WTC11 (cell line): ENCODE data around the gene WDSUB1. TPM values are rescaled to one million over a fixed set of nuclear protein-coding genes. Genes with fewer than 3 reads are reported as not detected.

Experiments
- ATAC-seq: fragments of 200-7000 bp; cut with Tn5 transposase; 2 replicates; pipeline ENCODE4 v1.10.0; 2021; ENCODE audit warnings: mild to moderate bottlenecking, moderate library complexity
- CTCF ChIA-PET: fragments of 300-600 bp; sonication (Branson Sonifier 250); formaldehyde crosslinking; loops from one replicate; lab custom pipeline; 2021; ENCODE audit warnings: antibody characterized with exemption; lab: Charles Lee
- POLR2A ChIA-PET: fragments of 350-600 bp; sonication (Branson Sonifier 250); formaldehyde crosslinking; loops from one replicate; lab custom pipeline; 2021; ENCODE audit warnings: antibody characterized with exemption; lab: Charles Lee
- DNase-seq: peaks from one replicate; pipeline ENCODE4 v3.0.0; 2021; ENCODE audit warnings: low spot score
- H3K27ac Mint-ChIP-seq: 2 replicates; pipeline ENCODE4 v1.8.0; 2021; ENCODE audit warnings: mixed read lengths
- H3K27me3 Mint-ChIP-seq: 2 replicates; pipeline ENCODE4 v1.8.0; 2021; ENCODE audit warnings: low read depth, mild to moderate bottlenecking, moderate library complexity, mixed read lengths
- H3K36me3 Mint-ChIP-seq: 2 replicates; pipeline ENCODE4 v1.8.0; 2021; ENCODE audit warnings: mixed read lengths
- H3K4me1 Mint-ChIP-seq: 2 replicates; pipeline ENCODE4 v1.8.0; 2022; ENCODE audit warnings: mixed read lengths
- H3K4me3 Mint-ChIP-seq: 2 replicates; pipeline ENCODE4 v1.8.0; 2021; ENCODE audit warnings: mild to moderate bottlenecking, moderate library complexity, mixed read lengths
- H3K9me3 Mint-ChIP-seq: 2 replicates; pipeline ENCODE4 v1.8.0; 2021; ENCODE audit warnings: mixed read lengths
- ESRRA ChIP-seq: sonication (generic); formaldehyde crosslinking; IDR thresholded peaks from 2 replicates; pipeline ENCODE4 v1.8.1; 2022; ENCODE audit warnings: mild to moderate bottlenecking, missing genetic modification reagents, borderline replicate concordance
- FOXJ3 ChIP-seq: sonication (generic); formaldehyde crosslinking; IDR thresholded peaks from 2 replicates; pipeline ENCODE4 v1.9.0; 2021; ENCODE audit warnings: missing genetic modification reagents, mild to moderate bottlenecking, borderline replicate concordance
- FOXK1 ChIP-seq: sonication (generic); formaldehyde crosslinking; IDR thresholded peaks from 2 replicates; pipeline ENCODE4 v1.8.0; 2022; ENCODE audit warnings: mild to moderate bottlenecking, moderate library complexity, missing genetic modification reagents
- GABPB1 ChIP-seq: sonication (generic); formaldehyde crosslinking; IDR thresholded peaks from 2 replicates; pipeline ENCODE4 v1.8.1; 2023; ENCODE audit warnings: mild to moderate bottlenecking, missing genetic modification reagents
- HMGA2 ChIP-seq: fragments of 250-450 bp; sonication (Bioruptor Pico); IDR thresholded peaks from 2 replicates; pipeline ENCODE4 v1.4.0; 2021; ENCODE audit warnings: mild to moderate bottlenecking, moderate library complexity
- IRF2 ChIP-seq: sonication (generic); formaldehyde crosslinking; IDR thresholded peaks from 2 replicates; pipeline ENCODE4 v1.8.0; 2022; ENCODE audit warnings: low read depth, missing genetic modification reagents, borderline replicate concordance
- JAZF1 ChIP-seq: fragments of 250-450 bp; sonication (Bioruptor Pico); IDR thresholded peaks from 2 replicates; pipeline ENCODE4 v1.9.0; 2021; ENCODE audit warnings: moderate library complexity, mild to moderate bottlenecking, inconsistent platforms
- NFATC4 ChIP-seq: fragments of 250-450 bp; sonication (Bioruptor Pico); IDR thresholded peaks from 2 replicates; pipeline ENCODE4 v1.9.0; 2021; ENCODE audit warnings: mild to moderate bottlenecking
- NFE2L1 ChIP-seq: sonication (generic); formaldehyde crosslinking; IDR thresholded peaks from 2 replicates; pipeline ENCODE4 v1.8.1; 2023; ENCODE audit warnings: missing genetic modification reagents
- NFYB ChIP-seq: sonication (generic); formaldehyde crosslinking; conservative IDR thresholded peaks from 2 replicates; pipeline ENCODE4 v1.8.0; 2022; ENCODE audit warnings: low read depth, missing genetic modification reagents
- RELA ChIP-seq: sonication (generic); formaldehyde crosslinking; IDR thresholded peaks from 2 replicates; pipeline ENCODE4 v1.8.1; 2022; ENCODE audit warnings: missing genetic modification reagents, mild to moderate bottlenecking, borderline replicate concordance
- SMAD4 ChIP-seq: sonication (generic); formaldehyde crosslinking; IDR thresholded peaks from 2 replicates; pipeline ENCODE4 v1.8.0; 2022; ENCODE audit warnings: mild to moderate bottlenecking, missing genetic modification reagents
- ZNF219 ChIP-seq: sonication (generic); formaldehyde crosslinking; IDR thresholded peaks from 2 replicates; pipeline ENCODE4 v1.8.0; 2023; ENCODE audit warnings: missing genetic modification reagents, mild to moderate bottlenecking, borderline replicate concordance
- ZNF317 ChIP-seq: sonication (generic); formaldehyde crosslinking; IDR thresholded peaks from 2 replicates; pipeline ENCODE4 v1.8.1; 2023; ENCODE audit warnings: low read depth, mild to moderate bottlenecking, moderate library complexity, missing genetic modification reagents, borderline replicate concordance
- total RNA-seq: library from RNA; stranded (reverse); gene quantifications from 3 replicates; pipeline ENCODE4 v1.2.3, GENCODE V29; 2021
- TF ChIP-seq, protein P1 (sequence below): sonication (generic); formaldehyde crosslinking; conservative IDR thresholded peaks from 2 replicates; pipeline ENCODE4 v1.8.1; 2022; ENCODE audit warnings: mild to moderate bottlenecking, missing genetic modification reagents
- TF ChIP-seq, protein P2 (sequence below): sonication (generic); formaldehyde crosslinking; IDR thresholded peaks from 2 replicates; pipeline ENCODE4 v1.8.0; 2022; ENCODE audit warnings: mild to moderate bottlenecking, missing genetic modification reagents
- TF ChIP-seq, protein P3 (sequence below): sonication (generic); formaldehyde crosslinking; IDR thresholded peaks from 2 replicates; pipeline ENCODE4 v1.8.1; 2022; ENCODE audit warnings: low read depth, mild to moderate bottlenecking, moderate library complexity, missing genetic modification reagents, borderline replicate concordance
- TF ChIP-seq, protein P4 (sequence below): sonication (generic); formaldehyde crosslinking; IDR thresholded peaks from 2 replicates; pipeline ENCODE4 v1.8.1; 2023; ENCODE audit warnings: mild to moderate bottlenecking, missing genetic modification reagents, borderline replicate concordance
- TF ChIP-seq, protein P5 (sequence below): fragments of 250-450 bp; sonication (Bioruptor Pico); conservative IDR thresholded peaks from 2 replicates; pipeline ENCODE4 v1.9.0; 2021; ENCODE audit warnings: mild to moderate bottlenecking

The WDSUB1 gene
- total RNA-seq, 1 experiment from 2014 or later, result 5.8 TPM

DNA sequence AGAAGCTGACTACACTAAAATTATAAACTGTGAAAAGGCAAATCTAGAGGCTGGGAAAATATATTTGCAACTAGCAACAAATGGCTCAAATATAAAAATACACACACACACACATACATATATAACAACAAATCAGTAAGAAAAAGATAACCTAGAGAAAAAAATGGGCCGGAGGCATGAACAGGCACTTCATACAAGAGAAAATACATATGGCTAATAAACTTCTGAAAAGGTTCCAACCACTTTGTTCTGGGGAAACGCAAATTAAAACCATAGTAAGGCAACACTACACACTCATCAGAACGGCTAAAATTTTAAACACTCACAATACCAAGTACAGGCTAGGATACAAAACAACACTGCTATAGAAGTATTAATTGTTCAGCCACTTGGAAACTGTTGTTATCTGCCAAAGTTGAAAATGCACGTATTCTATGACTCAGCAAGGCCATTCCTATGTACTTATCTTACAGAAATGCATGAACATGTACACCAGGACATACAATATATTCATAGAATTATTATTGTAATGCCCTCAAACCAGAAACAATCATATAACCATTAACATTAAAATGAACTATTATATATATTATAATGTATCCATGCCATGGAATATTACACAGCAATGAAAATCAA is 15.6 kb downstream of the WDSUB1 start:
- no peak for ATAC-seq
- Mint-ChIP-seq H3K27ac (no peak overlapping the region), H3K4me1 (no peaks in the 10 kb centered on the region), H3K9me3 (no peaks in the 10 kb centered on the region), H3K27me3 (no peaks in the 10 kb centered on the region), H3K4me3 (no peak overlapping the region), H3K36me3 (peaks cover 4% of the 10 kb centered on the region)
- CTCF ChIA-PET, result no interaction called here
- no peak for DNase-seq
- POLR2A ChIA-PET, result no interaction called here
- TF ChIP-seq HMGA2 (CRISPR knock-in tag) (no peak), SMAD4 (no peak), FOXJ3 (CRISPR knock-in tag) (no peak), JAZF1 (no peak), NFYB (CRISPR knock-in tag) (no peak), NFATC4 (CRISPR knock-in tag) (no peak), ZNF317 (CRISPR knock-in tag) (no peak), ZNF219 (CRISPR knock-in tag) (no peak), GABPB1 (CRISPR knock-in tag) (no peak), NFE2L1 (CRISPR knock-in tag) (no peak), IRF2 (CRISPR knock-in tag) (no peak), FOXK1 (CRISPR knock-in tag) (no peak), RELA (CRISPR knock-in tag) (no peak), ESRRA (CRISPR knock-in tag) (no peak)
- TF ChIP-seq, protein P1, sequence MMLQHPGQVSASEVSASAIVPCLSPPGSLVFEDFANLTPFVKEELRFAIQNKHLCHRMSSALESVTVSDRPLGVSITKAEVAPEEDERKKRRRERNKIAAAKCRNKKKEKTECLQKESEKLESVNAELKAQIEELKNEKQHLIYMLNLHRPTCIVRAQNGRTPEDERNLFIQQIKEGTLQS (CRISPR knock-in tag), result no peak
- TF ChIP-seq, protein P2, sequence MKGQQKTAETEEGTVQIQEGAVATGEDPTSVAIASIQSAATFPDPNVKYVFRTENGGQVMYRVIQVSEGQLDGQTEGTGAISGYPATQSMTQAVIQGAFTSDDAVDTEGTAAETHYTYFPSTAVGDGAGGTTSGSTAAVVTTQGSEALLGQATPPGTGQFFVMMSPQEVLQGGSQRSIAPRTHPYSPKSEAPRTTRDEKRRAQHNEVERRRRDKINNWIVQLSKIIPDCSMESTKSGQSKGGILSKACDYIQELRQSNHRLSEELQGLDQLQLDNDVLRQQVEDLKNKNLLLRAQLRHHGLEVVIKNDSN (CRISPR knock-in tag), result no peak
- TF ChIP-seq, protein P3, sequence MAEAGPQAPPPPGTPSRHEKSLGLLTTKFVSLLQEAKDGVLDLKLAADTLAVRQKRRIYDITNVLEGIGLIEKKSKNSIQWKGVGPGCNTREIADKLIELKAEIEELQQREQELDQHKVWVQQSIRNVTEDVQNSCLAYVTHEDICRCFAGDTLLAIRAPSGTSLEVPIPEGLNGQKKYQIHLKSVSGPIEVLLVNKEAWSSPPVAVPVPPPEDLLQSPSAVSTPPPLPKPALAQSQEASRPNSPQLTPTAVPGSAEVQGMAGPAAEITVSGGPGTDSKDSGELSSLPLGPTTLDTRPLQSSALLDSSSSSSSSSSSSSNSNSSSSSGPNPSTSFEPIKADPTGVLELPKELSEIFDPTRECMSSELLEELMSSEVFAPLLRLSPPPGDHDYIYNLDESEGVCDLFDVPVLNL (CRISPR knock-in tag), result no peak
- TF ChIP-seq, protein P4, sequence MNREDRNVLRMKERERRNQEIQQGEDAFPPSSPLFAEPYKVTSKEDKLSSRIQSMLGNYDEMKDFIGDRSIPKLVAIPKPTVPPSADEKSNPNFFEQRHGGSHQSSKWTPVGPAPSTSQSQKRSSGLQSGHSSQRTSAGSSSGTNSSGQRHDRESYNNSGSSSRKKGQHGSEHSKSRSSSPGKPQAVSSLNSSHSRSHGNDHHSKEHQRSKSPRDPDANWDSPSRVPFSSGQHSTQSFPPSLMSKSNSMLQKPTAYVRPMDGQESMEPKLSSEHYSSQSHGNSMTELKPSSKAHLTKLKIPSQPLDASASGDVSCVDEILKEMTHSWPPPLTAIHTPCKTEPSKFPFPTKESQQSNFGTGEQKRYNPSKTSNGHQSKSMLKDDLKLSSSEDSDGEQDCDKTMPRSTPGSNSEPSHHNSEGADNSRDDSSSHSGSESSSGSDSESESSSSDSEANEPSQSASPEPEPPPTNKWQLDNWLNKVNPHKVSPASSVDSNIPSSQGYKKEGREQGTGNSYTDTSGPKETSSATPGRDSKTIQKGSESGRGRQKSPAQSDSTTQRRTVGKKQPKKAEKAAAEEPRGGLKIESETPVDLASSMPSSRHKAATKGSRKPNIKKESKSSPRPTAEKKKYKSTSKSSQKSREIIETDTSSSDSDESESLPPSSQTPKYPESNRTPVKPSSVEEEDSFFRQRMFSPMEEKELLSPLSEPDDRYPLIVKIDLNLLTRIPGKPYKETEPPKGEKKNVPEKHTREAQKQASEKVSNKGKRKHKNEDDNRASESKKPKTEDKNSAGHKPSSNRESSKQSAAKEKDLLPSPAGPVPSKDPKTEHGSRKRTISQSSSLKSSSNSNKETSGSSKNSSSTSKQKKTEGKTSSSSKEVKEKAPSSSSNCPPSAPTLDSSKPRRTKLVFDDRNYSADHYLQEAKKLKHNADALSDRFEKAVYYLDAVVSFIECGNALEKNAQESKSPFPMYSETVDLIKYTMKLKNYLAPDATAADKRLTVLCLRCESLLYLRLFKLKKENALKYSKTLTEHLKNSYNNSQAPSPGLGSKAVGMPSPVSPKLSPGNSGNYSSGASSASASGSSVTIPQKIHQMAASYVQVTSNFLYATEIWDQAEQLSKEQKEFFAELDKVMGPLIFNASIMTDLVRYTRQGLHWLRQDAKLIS (CRISPR knock-in tag), result no peak
- TF ChIP-seq, protein P5, sequence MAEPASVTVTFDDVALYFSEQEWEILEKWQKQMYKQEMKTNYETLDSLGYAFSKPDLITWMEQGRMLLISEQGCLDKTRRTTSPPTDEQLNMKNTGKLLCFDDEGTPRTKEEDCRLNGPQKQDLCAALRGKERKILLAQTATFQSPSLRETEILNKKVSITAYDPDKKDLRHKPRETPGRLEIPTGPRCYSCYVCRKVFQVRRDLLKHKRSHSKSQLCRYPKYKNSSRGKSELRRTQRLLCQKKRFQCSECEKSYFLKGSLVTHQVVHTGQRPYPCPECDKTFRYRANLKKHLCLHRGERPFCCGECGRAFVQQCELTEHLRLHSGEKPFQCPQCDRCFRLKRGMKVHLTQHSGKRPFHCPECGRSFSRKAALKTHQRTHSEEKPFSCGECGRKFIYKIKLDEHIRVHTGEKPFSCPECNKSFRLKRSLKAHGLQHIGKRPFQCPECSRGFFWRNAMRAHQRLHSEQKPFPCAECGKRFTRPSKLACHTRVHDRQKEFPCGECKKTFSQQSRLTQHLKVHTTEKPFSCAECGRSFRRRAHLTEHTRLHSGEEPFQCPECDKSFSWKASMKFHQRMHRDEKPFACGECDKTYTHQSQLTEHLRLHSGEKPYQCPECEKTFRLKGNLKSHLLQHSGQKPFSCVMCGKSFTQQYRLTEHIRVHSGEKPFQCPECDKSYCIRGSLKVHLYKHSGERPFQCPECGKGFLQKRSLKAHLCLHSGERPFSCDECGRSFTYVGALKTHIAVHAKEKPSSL, result no peak
